ENCODE results near the gene SAMD8.
"Not testable (repeated sequence)": the region's sequence is repeated elsewhere in the genome, so short reads cannot be mapped to it uniquely, and the experiment has no call there.

The SAMD8 gene

DNA sequence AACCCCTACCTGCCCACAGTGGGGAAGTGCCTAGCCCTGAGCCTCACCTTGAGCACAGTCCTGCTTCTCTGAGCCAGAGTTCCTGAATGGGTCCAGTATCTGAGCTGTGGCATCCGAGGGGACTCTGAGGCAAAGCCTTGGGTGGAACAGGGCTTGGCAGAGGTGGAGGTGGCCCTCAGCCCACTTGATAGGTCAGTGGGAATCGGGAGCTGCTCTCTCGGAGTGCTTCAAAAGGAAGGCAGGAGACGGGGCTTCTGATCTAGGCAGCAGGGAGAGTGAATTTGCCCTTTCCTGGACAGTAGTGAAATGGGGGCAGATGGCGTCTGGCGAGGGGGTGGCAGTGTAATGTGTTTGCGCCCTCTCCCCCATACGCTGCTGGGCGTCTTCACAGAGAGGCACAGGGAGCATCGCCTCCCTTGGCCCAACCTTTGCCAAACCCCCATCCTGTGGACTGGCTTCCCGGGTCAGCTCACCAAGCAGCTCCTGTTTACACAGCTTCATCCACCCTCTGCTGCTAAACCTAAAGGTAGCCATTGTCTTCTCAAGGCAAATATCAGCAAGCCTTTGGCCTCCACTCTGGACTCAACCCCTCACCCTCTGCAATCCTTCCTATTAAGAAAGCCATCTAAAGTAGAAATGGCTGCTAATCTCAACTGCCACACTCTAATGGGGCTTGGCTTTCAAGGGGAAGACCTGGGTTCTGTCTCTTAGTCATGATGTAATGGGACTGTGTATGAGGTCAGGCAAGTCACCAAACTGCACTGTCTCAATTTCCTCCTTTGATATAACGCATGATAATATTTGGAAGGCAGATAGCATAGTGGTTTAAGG, 78.0 kb downstream of the SAMD8 start:
- no peaks in the 10 kb centered on the region for H3K9me3 ChIP-seq (ENCODE audit: control insufficient read depth, low read length)
- H2AFZ ChIP-seq = no peak overlapping the region
- no peak overlapping the region for H3K9ac ChIP-seq
- no peak overlapping the region for H3K4me3 ChIP-seq (ENCODE audit: low read depth, low read length)
- H3K4me1 ChIP-seq = no peaks in the 10 kb centered on the region
- H3K27me3 ChIP-seq (ENCODE audit: control insufficient read depth, insufficient read depth, low read length) = no peaks in the 10 kb centered on the region
- no peak overlapping the region for H3K27ac ChIP-seq
- H3K36me3 ChIP-seq (ENCODE audit: control insufficient read depth, insufficient read depth, low read length) = no peaks in the 10 kb centered on the region
- H3K4me2 ChIP-seq (ENCODE audit: low read length) = no peak overlapping the region
- peaks cover 3% of the 10 kb centered on the region for H3K79me2 ChIP-seq
- TF ChIP-seq, protein P1, sequence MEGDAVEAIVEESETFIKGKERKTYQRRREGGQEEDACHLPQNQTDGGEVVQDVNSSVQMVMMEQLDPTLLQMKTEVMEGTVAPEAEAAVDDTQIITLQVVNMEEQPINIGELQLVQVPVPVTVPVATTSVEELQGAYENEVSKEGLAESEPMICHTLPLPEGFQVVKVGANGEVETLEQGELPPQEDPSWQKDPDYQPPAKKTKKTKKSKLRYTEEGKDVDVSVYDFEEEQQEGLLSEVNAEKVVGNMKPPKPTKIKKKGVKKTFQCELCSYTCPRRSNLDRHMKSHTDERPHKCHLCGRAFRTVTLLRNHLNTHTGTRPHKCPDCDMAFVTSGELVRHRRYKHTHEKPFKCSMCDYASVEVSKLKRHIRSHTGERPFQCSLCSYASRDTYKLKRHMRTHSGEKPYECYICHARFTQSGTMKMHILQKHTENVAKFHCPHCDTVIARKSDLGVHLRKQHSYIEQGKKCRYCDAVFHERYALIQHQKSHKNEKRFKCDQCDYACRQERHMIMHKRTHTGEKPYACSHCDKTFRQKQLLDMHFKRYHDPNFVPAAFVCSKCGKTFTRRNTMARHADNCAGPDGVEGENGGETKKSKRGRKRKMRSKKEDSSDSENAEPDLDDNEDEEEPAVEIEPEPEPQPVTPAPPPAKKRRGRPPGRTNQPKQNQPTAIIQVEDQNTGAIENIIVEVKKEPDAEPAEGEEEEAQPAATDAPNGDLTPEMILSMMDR (IDR thresholded peaks at IDR 0.05) = no peak

DNA sequence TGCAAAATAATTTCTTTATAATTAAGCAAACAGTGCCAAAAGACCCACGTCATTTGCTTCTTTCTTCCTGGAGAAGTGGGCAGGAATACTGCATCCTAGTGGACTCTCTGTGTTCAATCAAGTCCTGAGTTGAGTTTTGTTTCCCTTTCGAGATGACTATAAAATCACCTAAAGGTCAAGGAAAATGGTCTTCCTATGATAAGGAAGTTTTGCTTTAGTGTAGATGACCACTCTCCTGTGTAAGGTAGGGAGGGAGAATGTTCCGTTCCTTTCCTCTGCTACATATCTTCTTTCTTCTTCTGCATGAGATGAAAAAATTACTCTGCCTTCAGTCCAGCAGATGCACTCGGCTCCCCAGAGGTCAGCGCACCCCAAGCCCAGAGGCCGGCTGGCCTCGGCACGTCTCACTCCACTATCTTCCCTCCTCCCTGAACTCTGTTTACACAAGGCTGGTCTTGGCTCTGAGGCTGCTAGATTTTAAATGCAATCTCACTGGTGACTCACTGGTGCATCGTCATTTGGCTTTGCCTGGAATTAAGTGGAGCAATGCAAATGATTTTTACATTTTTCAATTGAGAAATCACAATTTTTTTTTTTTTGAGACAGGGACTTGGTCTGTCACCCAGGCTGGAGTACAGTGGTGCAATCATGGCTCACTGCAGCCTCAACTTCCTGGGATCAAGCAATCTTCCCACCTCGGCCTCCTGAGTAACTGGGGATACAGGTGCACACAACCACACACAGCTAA, 80.5 kb downstream of the SAMD8 start:
- H3K36me3 ChIP-seq (ENCODE audit: control insufficient read depth, insufficient read depth, low read length) = no peaks in the 10 kb centered on the region
- H3K27ac ChIP-seq = no peak overlapping the region
- H3K9me3 ChIP-seq (ENCODE audit: control insufficient read depth, low read length) = no peaks in the 10 kb centered on the region
- no peaks in the 10 kb centered on the region for H3K27me3 ChIP-seq (ENCODE audit: control insufficient read depth, insufficient read depth, low read length)
- peaks cover 10% of the 10 kb centered on the region for H3K79me2 ChIP-seq
- no peak overlapping the region for H3K9ac ChIP-seq
- TF ChIP-seq, protein P1 (IDR thresholded peaks at IDR 0.05) = no peak
- H2AFZ ChIP-seq = no peak overlapping the region
- no peaks in the 10 kb centered on the region for H3K4me1 ChIP-seq
- H3K4me2 ChIP-seq (ENCODE audit: low read length) = no peak overlapping the region
- no peak overlapping the region for H3K4me3 ChIP-seq (ENCODE audit: low read depth, low read length)

DNA sequence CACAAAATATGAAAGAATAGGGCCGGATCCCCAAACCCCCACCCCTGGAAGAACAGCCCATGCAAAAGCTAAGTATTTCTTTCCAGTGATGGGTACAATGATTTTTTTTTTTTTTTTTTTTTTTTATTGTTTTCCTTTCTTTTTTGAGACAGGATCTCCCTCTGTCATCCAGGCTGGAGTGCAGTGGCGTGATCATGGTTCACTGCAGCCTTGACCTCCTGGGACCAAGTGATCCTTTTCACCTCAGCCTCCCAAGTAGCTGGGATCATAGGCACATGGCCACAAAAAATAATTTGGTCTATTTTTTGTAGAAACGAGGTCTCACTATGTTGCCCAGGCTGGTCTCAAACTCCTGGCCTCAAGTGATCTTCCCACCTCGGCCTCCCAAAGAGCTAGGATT, 83.2 kb downstream of the SAMD8 start:
- H3K27ac ChIP-seq; H2AFZ ChIP-seq; H3K9ac ChIP-seq; H3K27me3 ChIP-seq (ENCODE audit: control insufficient read depth, insufficient read depth, low read length); H3K4me2 ChIP-seq (ENCODE audit: low read length); H3K4me3 ChIP-seq (ENCODE audit: low read depth, low read length); H3K9me3 ChIP-seq (ENCODE audit: control insufficient read depth, low read length); H3K36me3 ChIP-seq (ENCODE audit: control insufficient read depth, insufficient read depth, low read length); H3K4me1 ChIP-seq: not testable (repeated sequence)
- peaks cover 10% of the 10 kb centered on the region for H3K79me2 ChIP-seq

DNA sequence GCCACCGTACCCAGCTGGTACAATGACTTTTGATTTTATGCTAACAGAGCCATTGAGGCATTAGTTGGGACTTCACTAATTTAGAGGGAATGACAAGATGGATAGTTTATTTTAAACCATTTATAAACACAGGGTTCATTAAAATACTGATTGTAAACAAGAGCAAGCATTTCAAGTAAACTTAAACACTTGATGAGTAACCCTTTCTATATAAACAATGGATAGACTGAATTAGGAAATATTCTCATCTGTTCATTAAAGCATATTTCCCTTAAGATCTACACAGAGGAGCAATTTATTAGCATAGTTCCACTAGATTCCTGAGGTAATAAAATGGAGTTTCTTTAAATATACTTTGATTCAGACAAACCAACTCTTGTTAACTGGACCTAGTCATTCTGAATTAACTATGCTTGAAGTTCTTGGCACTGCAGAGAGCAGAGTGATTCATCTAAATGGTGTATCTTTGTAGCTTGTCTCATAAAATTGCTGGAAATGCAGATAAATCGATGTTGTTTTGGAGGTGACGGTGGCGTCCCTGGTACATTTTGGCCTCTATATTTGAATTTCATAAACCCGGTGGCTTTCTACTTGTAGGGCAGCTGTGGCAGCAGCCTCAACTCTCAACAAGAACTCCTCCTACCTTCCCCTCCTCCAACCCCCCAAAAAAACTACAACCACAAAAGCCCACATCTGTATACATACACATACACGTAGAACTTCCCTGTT, 83.7 kb downstream of the SAMD8 start:
- Histone ChIP-seq H3K4me1 (no peaks in the 10 kb centered on the region), H3K9me3 (ENCODE audit: control insufficient read depth, low read length) (no peaks in the 10 kb centered on the region), H3K4me2 (ENCODE audit: low read length) (no peak overlapping the region), H3K9ac (no peak overlapping the region), H3K27me3 (ENCODE audit: control insufficient read depth, insufficient read depth, low read length) (no peaks in the 10 kb centered on the region), H2AFZ (no peak overlapping the region), H3K36me3 (ENCODE audit: control insufficient read depth, insufficient read depth, low read length) (no peaks in the 10 kb centered on the region), H3K79me2 (peaks cover 10% of the 10 kb centered on the region), H3K4me3 (ENCODE audit: low read depth, low read length) (no peak overlapping the region), H3K27ac (no peak overlapping the region)
- TF ChIP-seq, protein P1 (IDR thresholded peaks at IDR 0.05) = no peak

DNA sequence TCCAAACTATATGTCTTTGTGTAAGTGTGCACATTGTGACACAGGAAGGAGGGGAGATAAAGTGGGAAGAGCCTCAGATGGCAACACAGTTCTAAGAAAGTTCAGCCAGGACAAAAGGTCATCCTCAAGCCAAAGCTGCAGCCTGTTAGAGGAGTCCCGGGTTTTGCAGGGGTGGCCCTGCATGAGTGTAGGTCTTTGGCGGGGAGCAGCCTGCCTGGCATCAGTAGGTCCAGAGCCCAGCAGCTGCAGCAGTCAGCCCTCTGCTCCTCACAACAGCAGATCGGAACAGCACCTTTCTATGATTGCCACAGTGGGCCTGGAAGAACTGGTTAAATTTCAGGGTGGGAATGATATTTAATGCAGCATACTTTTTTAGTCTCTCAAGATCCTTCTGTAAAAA, 85.6 kb downstream of the SAMD8 start:
- Histone ChIP-seq H3K9ac (no peak overlapping the region), H3K79me2 (peaks cover 7% of the 10 kb centered on the region), H3K4me2 (ENCODE audit: low read length) (no peak overlapping the region), H2AFZ (no peak overlapping the region), H3K36me3 (ENCODE audit: control insufficient read depth, insufficient read depth, low read length) (no peaks in the 10 kb centered on the region), H3K4me1 (no peaks in the 10 kb centered on the region), H3K9me3 (ENCODE audit: control insufficient read depth, low read length) (no peaks in the 10 kb centered on the region), H3K27ac (no peak overlapping the region), H3K4me3 (ENCODE audit: low read depth, low read length) (no peak overlapping the region), H3K27me3 (ENCODE audit: control insufficient read depth, insufficient read depth, low read length) (no peaks in the 10 kb centered on the region)
- TF ChIP-seq, protein P1 (IDR thresholded peaks at IDR 0.05) = no peak

Measured in parathyroid adenoma (tissue), 2 donors.